GM18507 (cell line): ENCODE results near the gene SLC22A14.
A peak's percentile ranks its signal among the peaks of the same experiment; 100 is the strongest.
"Not testable (repeated sequence)": the region's sequence is repeated elsewhere in the genome, so short reads cannot be mapped to it uniquely, and the experiment has no call there.

Experiments used
- DNase-seq: peaks from one replicate; pipeline ENCODE4 v3.0.0; 2011; ENCODE audit warnings: low read depth; ENCODE audit not compliant: insufficient read length; ENCODE audit errors: extremely low spot score
- FAIRE-seq: peaks from 2 replicates; lab custom pipeline; 2011; peaks lifted over from hg19 to GRCh38; lab: Jason Lieb, UNC

Gene SLC22A14

GRCh38 chr3:38268087-38268486 lies 14.0 kb upstream of the SLC22A14 start:
- no peak for DNase-seq
- no peak for FAIRE-seq

- FAIRE-seq (peak; percentile 33), DNase-seq (no peak)
These were observed 13.6 kb upstream of the SLC22A14 start for GRCh38 chr3:38268522-38268921.

GRCh38 chr3:38270606-38271005 lies 11.5 kb upstream of the SLC22A14 start:
- FAIRE-seq (no peak), DNase-seq (no peak)

- DNase-seq (no peak), FAIRE-seq (no peak)
These were observed 10.5 kb upstream of the SLC22A14 start for GRCh38 chr3:38271553-38271952.

- no peak for FAIRE-seq
These were observed 7.0 kb upstream of the SLC22A14 start for GRCh38 chr3:38274864-38275649.

GRCh38 chr3:38275658-38276057 lies 6.4 kb upstream of the SLC22A14 start:
- DNase-seq (no peak), FAIRE-seq (no peak)

More at GRCh38 chr3:38274864-38275649, 7.0 kb upstream of the SLC22A14 start:
- no peak for DNase-seq

GRCh38 chr3:38276081-38276916 lies 5.8 kb upstream of the SLC22A14 start:
- FAIRE-seq (no peak), DNase-seq (no peak)

GRCh38 chr3:38276917-38277630 lies 5.0 kb upstream of the SLC22A14 start:
- DNase-seq: no peak
- FAIRE-seq: no peak

GRCh38 chr3:38278841-38279240 lies 3.3 kb upstream of the SLC22A14 start:
- no peak for DNase-seq
- FAIRE-seq: no peak

- FAIRE-seq: no peak
- no peak for DNase-seq
These were observed 2.0 kb downstream of the SLC22A14 start for GRCh38 chr3:38283810-38284755.

GRCh38 chr3:38284756-38285150 lies 2.7 kb downstream of the SLC22A14 start:
- FAIRE-seq: no peak
- no peak for DNase-seq

- FAIRE-seq, DNase-seq: not testable (repeated sequence)
These were observed 7.5 kb downstream of the SLC22A14 start for GRCh38 chr3:38289286-38290217.

- not testable (repeated sequence) for FAIRE-seq, DNase-seq
These were observed 15.0 kb downstream of the SLC22A14 start for GRCh38 chr3:38297053-38297452.

- FAIRE-seq (no peak), DNase-seq (no peak)
These were observed 15.4 kb downstream of the SLC22A14 start for GRCh38 chr3:38297537-38297936.

GRCh38 chr3:38297947-38298711 lies 16.0 kb downstream of the SLC22A14 start:
- FAIRE-seq (peak; percentile 41), DNase-seq (no peak)

- no peak for FAIRE-seq
- no peak for DNase-seq
These were observed 24.8 kb downstream of the SLC22A14 start for GRCh38 chr3:38306941-38307340.

GRCh38 chr3:38307599-38307998 lies 25.5 kb downstream of the SLC22A14 start:
- no peak for DNase-seq

More at GRCh38 chr3:38307599-38307998, 25.5 kb downstream of the SLC22A14 start:
- no peak for FAIRE-seq
